C4-2B (cell line): ENCODE data around the gene GALNT2.

Experiments used
- H3K27ac ChIP-seq: fragments of 450-650 bp; 2 replicates; pipeline ENCODE4 v1.5.1; 2017
- ZFX ChIP-seq: fragments of 450-650 bp; IDR thresholded peaks from 2 replicates; pipeline ENCODE4 v1.6.1; 2017
- TF ChIP-seq, protein P1 (sequence below): fragments of 450-650 bp; conservative IDR thresholded peaks from 2 replicates; pipeline ENCODE4 v1.5.1; 2017; ENCODE audit warnings: mild to moderate bottlenecking

Gene GALNT2

DNA sequence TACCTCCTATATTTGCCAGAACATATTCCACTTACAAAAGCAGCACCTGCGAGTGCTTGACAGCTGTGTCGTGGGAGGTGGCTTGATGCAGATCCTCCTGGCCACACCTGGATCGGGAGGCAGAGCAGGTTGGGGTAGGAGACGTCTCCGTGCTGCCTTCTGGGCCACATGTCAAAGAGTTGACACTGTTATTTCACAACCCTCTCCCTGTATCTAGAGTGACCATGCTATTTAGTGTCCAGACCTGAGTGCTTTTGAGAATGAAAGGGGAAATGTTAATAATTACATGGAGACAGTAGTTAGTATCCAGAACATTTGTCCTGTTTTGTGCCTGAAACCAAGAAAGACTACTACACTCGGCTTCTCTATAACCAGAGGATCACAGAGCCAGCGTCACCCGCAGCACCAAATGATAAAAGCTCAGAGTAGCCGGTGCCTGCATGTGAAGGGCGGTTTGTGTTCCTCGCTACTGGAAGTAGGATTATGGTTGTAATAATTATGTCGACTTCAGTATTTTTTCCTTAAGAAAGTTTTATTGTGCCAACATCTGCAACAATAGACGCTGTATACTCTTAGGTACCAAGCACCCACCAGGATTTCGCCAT lies 77.1 kb downstream of the GALNT2 start:
- TF ChIP-seq, protein P1, sequence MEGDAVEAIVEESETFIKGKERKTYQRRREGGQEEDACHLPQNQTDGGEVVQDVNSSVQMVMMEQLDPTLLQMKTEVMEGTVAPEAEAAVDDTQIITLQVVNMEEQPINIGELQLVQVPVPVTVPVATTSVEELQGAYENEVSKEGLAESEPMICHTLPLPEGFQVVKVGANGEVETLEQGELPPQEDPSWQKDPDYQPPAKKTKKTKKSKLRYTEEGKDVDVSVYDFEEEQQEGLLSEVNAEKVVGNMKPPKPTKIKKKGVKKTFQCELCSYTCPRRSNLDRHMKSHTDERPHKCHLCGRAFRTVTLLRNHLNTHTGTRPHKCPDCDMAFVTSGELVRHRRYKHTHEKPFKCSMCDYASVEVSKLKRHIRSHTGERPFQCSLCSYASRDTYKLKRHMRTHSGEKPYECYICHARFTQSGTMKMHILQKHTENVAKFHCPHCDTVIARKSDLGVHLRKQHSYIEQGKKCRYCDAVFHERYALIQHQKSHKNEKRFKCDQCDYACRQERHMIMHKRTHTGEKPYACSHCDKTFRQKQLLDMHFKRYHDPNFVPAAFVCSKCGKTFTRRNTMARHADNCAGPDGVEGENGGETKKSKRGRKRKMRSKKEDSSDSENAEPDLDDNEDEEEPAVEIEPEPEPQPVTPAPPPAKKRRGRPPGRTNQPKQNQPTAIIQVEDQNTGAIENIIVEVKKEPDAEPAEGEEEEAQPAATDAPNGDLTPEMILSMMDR: no peak
- no peak for TF ChIP-seq ZFX
- H3K27ac ChIP-seq: no peak overlapping the region

DNA sequence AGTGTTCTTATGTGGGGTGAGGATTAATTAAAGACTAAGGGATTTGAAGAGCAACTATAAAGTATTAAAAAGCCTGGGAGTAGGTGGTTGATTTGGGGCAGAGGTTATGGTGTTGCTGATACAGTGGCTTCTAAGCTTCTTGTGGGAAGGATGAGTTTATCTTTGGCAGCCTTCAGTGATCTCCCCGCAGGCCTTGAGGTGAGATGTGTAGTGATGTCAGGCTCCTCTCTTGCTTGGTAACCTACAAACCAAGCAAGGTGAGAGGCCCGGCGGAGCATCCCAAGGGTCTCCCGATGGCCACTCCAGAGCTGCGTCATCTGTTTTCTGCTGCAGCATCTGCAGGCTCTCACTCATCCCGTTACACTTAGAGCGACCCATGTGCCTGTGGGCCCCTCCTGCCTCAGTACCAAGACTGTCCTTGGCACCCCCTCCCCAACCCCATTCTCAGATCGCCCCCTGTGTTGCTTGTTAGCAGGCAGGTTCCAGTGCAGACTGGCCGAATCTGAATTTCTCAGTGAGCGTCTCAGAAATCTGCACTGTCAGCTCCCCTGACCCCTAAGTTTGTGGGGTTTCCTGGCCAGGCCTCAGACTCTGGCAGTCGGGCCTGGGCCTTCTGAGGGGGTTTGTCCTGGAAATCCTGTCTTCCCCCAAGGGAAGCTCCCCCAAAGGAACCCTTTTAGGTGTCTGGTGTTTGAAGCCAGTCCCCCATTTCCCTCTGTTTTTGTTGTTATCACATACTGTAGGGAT lies 77.9 kb downstream of the GALNT2 start:
- TF ChIP-seq ZFX: no peak
- TF ChIP-seq, protein P1: no peak
- no peak overlapping the region for H3K27ac ChIP-seq

DNA sequence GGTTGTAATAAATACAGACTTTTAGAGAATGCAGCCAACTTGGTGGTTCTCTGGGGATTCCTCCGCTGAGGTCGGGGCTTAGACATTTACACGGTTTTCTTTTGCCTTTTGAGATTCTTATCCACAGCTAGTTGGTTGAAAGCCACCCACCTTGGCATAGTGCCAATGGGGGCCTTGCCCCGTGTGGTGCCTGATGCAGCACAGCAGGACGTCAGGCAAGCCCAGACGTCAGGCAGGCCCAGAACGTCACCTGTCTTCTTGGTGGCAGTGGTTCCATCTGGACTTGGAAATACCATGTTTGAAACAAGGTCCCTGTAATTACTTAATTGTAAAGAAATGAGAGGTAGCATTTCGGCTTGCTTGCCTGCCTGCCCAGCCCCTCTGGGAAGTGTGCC lies 78.5 kb downstream of the GALNT2 start:
- TF ChIP-seq, protein P1: no peak
- TF ChIP-seq ZFX: no peak
- no peak overlapping the region for H3K27ac ChIP-seq

DNA sequence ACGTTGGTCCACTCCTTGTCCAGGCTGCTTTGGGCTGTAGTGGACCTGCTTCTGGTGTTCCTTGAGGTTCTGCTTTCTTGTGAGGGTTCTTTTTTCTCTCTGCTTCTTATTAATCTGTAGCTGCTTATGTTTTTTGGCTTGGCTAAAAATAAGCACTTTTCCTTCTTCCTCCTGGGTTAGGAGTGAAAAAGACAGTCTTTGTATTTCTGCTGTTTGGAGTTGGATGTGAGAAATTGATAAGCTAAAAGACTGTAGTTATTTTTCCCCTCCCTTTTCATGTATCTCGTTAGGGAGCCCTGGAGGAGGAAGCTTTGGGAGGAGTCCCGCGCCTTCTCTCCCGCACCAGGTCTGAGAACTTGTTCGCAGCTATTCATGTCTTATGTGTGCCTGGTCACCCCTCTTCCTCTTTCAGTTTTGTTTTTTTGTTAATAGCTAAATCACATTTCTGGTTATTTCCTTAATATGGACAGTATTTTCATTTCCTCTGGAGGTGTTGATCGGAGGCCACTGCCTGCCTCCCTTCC lies 79.0 kb downstream of the GALNT2 start:
- no peak overlapping the region for H3K27ac ChIP-seq
- TF ChIP-seq ZFX: no peak
- TF ChIP-seq, protein P1: no peak

DNA sequence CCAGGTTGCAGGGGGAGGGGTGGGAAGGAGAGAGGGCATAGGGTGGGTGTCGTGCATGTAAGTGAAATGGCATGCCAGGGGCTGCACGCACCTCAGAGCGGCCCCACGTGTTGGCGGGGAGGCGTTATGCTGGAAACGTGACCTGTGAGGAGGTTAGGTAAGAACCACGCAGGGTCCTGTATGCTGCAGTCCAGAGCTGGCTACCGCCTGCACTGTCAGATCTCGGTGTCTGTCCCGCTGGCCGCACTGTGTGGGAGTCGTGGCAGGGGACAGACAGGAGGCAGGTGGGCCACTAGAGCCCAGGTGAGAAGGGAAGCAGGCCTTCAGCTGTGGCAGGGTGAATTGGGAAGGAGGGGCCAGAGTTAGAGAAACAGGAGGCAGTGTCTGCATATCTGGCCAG lies 79.7 kb downstream of the GALNT2 start:
- no peak for TF ChIP-seq ZFX
- TF ChIP-seq, protein P1: no peak
- H3K27ac ChIP-seq: no peak overlapping the region

DNA sequence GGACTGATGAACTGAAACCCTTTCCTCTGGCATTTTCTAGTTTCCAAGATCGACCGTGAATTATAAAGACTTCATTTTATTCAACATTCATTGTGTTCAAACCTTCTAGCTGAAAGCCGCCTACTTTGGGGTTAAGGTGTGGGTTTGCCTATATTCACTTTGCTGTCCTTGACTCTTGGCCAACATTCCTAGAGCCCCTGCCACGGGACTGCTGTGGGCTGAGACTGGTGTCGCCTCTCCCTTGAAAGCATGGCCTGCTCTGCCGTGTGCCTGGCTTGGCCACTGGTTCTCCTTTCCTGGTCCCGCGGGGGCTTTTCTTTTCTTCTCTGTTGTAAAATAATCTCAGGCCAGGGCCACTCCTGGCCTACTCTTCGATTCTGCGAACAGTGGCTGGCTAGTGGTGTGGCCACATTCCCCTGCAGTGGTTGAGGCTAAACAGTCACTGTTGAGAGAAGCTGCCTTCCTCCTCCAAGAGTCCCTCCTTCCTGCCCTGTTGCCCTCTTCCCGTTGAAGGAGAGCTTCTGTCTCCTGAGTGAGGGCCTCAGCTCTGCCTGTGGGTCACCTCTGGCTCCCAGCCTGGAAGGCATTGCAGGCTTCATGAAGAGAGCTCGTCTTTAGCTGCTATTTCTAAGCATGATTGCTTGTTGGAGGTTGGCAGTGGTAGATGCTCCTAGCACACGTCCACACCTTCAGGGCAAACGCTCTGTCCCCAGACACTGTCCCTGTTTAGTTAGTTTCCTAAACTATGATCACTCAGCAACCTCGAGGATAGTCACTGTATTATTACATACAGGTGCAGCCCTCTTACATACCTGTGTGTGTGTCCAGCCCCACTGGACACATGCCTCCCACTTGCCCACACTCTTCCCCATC lies 80.5 kb downstream of the GALNT2 start:
- TF ChIP-seq ZFX: no peak
- TF ChIP-seq, protein P1: no peak

More for the DNA sequence above, 80.5 kb downstream of the GALNT2 start:
- no peak overlapping the region for H3K27ac ChIP-seq
